GM12864 (cell line): Measurements from ENCODE around the gene HNRNPAB.

Experiments
- DNase-seq: peaks from one replicate; pipeline ENCODE4 v3.0.0-alpha.2; 2011; ENCODE audit warnings: low read depth
- H3K4me3 ChIP-seq: 2 replicates; pipeline ENCODE4 v1.5.1; 2011; ENCODE audit warnings: mild to moderate bottlenecking, low read depth, low read length, control low read depth
- CTCF ChIP-seq: IDR thresholded peaks from 2 replicates; pipeline ENCODE4 v1.5.1; 2011; ENCODE audit warnings: low read depth, mild to moderate bottlenecking, moderate library complexity, low read length, control low read depth, inconsistent platforms; ENCODE audit errors: missing control alignments

Gene HNRNPAB

GRCh38 chr5:178222292-178222691 is 18.0 kb downstream of the HNRNPAB start:
- H3K4me3 ChIP-seq = no peak overlapping the region
- TF ChIP-seq CTCF = no peak
- no peak for DNase-seq

GRCh38 chr5:178223196-178223773 is 19.0 kb downstream of the HNRNPAB start:
- no peak overlapping the region for H3K4me3 ChIP-seq
- TF ChIP-seq CTCF = no peak
- DNase-seq = no peak

GRCh38 chr5:178223828-178224335 is 19.5 kb downstream of the HNRNPAB start:
- H3K4me3 ChIP-seq = no peak overlapping the region
- TF ChIP-seq CTCF = no peak
- no peak for DNase-seq

GRCh38 chr5:178224403-178224802 is 20.1 kb downstream of the HNRNPAB start:
- no peak for DNase-seq
- H3K4me3 ChIP-seq = no peak overlapping the region
- TF ChIP-seq CTCF = no peak

GRCh38 chr5:178225174-178225573 is 20.8 kb downstream of the HNRNPAB start:
- no peak for DNase-seq
- no peak for TF ChIP-seq CTCF
- no peak overlapping the region for H3K4me3 ChIP-seq

GRCh38 chr5:178227138-178227659 is 22.9 kb downstream of the HNRNPAB start:
- no peak for TF ChIP-seq CTCF
- no peak for DNase-seq
- no peak overlapping the region for H3K4me3 ChIP-seq

GRCh38 chr5:178227929-178228328 is 23.6 kb downstream of the HNRNPAB start:
- no peak for TF ChIP-seq CTCF
- no peak for DNase-seq
- H3K4me3 ChIP-seq = no peak overlapping the region
